ENCODE data around the gene CLEC4F. TPM values are rescaled to one million over a fixed set of nuclear protein-coding genes. Genes with fewer than 3 reads are reported as not detected.
"Not testable (repeated sequence)": the region's sequence is repeated elsewhere in the genome, so short reads cannot be mapped to it uniquely, and the experiment has no call there.

The CLEC4F gene
- total and polyA plus RNA-seq, 7 experiments from 2014 or later: 0.19 to 1.6 TPM; not detected in 5

- Mint-ChIP-seq H3K36me3 (peaks cover 0 to 7% (median 6%) of the 10 kb centered on the region in 5 donors), H3K27ac (no peak overlapping the region), H3K4me3 (no peak overlapping the region), H3K9me3 (peaks cover 0 to 7% (median 5%) of the 10 kb centered on the region in 11 donors), H3K4me1 (peaks cover 0 to 1% (median 0%) of the 10 kb centered on the region in 7 donors), H3K27me3 (peaks cover 0 to 8% (median 7%) of the 10 kb centered on the region in 5 donors)
- Histone ChIP-seq H3K36me3 (ENCODE audit: control insufficient read depth in 2 of 3, insufficient read depth in 3 of 3, low read length in 3 of 3) (no peaks in the 10 kb centered on the region), H3K4me3 (ENCODE audit: low read length) (no peak overlapping the region), H3K9me3 (ENCODE audit: control insufficient read depth in 2 of 3, low read length in 3 of 3) (no peaks in the 10 kb centered on the region), H3K27me3 (ENCODE audit: control insufficient read depth in 2 of 2, insufficient read depth in 2 of 2, low read length in 2 of 2) (no peaks in the 10 kb centered on the region), H3K4me1 (ENCODE audit: control insufficient read depth in 2 of 2, insufficient read depth in 2 of 2, low read length in 2 of 2) (no peaks in the 10 kb centered on the region), H3K27ac (ENCODE audit: low read depth, low read length) (no peak overlapping the region)
- ATAC-seq (no peak), DNase-seq (no peak)
- intact Hi-C loops (cut with micrococcal nuclease): no loop called here
- POLR2A ChIA-PET: no interaction called here
- CTCF ChIA-PET: no interaction called here
Observed at GRCh38 chr2:70801607-70802263, 18.7 kb downstream of the CLEC4F start.

DNA sequence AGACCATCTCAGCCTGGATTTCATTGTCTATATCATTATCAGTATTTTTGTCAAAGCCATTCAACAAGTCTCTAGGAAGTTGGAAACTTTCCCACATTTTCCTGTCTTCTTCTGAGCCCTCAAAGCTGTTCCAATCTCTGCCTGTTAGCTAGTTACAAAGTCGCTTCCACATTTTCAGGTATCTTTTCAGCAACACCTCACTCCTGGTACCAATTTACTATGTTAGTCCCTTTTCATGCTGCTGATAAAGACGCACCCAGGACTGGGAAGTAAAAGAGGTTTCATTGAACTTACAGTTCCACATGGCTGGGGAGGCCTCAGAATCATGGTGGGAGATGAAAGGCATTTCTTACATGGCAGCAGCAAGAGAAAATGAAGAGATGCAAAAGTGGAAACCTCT is 20.7 kb downstream of the CLEC4F start:
- POLR2A ChIA-PET: no interaction called here
- H3K9me3 ChIP-seq (ENCODE audit: control insufficient read depth in 2 of 3, low read length in 3 of 3): no peaks in the 10 kb centered on the region
- Mint-ChIP-seq H3K27ac (no peak overlapping the region), H3K27me3 (peaks cover 0 to 11% (median 6%) of the 10 kb centered on the region in 5 donors), H3K4me3 (no peak overlapping the region), H3K36me3 (peaks cover 0 to 7% (median 6%) of the 10 kb centered on the region in 5 donors), H3K4me1 (peaks cover 0 to 2% (median 0%) of the 10 kb centered on the region in 7 donors), H3K9me3 (peaks cover 0 to 7% (median 5%) of the 10 kb centered on the region in 11 donors)
- H3K27me3 ChIP-seq (ENCODE audit: control insufficient read depth in 2 of 2, insufficient read depth in 2 of 2, low read length in 2 of 2): no peaks in the 10 kb centered on the region
- H3K36me3 ChIP-seq (ENCODE audit: control insufficient read depth in 2 of 3, insufficient read depth in 3 of 3, low read length in 3 of 3): no peaks in the 10 kb centered on the region
- H3K27ac ChIP-seq (ENCODE audit: low read depth, low read length): no peak overlapping the region
- intact Hi-C loops (cut with micrococcal nuclease): no loop called here
- no peak overlapping the region for H3K4me3 ChIP-seq (ENCODE audit: low read length)
- ATAC-seq: no peak
- no peak for DNase-seq
- no peaks in the 10 kb centered on the region for H3K4me1 ChIP-seq (ENCODE audit: control insufficient read depth in 2 of 2, insufficient read depth in 2 of 2, low read length in 2 of 2)
- CTCF ChIA-PET: no interaction called here

DNA sequence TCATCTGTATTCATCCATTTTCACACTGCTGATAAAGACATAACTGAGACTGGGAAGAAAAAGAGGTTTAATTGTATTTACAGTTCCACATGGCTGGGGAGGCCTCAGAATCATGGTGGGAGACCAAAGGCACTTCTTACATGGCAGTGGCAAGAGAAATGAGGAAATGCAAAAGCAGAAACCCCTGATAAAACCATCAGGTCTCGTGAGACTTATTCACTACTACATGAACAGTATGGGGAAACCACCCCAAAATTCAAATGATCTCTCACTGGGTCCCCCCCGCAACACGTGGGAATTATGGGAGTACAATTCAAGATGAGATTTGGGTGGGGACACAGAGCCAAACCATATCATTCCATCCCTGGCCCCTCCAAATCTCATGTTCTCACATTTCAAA is 22.4 kb downstream of the CLEC4F start:
- H3K36me3 Mint-ChIP-seq; DNase-seq; H3K4me1 ChIP-seq (ENCODE audit: control insufficient read depth in 2 of 2, insufficient read depth in 2 of 2, low read length in 2 of 2); POLR2A ChIA-PET; H3K4me3 Mint-ChIP-seq; H3K27ac ChIP-seq (ENCODE audit: low read depth, low read length); H3K27ac Mint-ChIP-seq; H3K9me3 ChIP-seq (ENCODE audit: control insufficient read depth in 2 of 3, low read length in 3 of 3); H3K4me1 Mint-ChIP-seq; intact Hi-C loops (cut with micrococcal nuclease); H3K4me3 ChIP-seq (ENCODE audit: low read length); H3K9me3 Mint-ChIP-seq; H3K27me3 ChIP-seq (ENCODE audit: control insufficient read depth in 2 of 2, insufficient read depth in 2 of 2, low read length in 2 of 2); ATAC-seq; H3K36me3 ChIP-seq (ENCODE audit: control insufficient read depth in 2 of 3, insufficient read depth in 3 of 3, low read length in 3 of 3): not testable (repeated sequence)
- CTCF ChIA-PET: interaction anchor here (0.6 to 1.7 kb wide), 2 partner anchors 11 to 1855 kb away, joined by 3 read pairs; no protein-coding TSS in a partner anchor
- H3K27me3 Mint-ChIP-seq: peaks cover 5 to 21% (median 9%) of the 10 kb centered on the region in 5 donors

DNA sequence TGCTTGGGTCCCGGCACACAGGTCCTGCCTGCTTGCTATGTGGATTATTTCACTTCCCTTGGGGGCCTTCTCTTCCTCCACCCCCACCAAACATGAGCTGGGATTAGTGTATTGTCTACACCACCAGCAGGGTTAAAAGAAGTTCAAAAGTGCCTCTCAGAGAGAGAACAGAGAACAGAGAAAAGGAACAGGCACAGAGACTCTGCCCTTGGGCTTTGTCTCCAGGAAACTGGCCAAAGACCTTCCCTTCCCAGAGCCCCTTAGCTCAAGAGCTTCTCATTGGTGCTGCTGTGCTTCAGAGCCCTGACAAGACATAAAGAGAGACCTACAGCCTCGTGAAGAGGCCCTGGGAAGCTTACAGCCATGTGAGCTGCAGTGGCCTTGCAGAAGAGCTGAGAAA is 22.9 kb downstream of the CLEC4F start:
- Mint-ChIP-seq H3K4me1 (peaks cover 0 to 5% (median 0%) of the 10 kb centered on the region in 7 donors), H3K4me3 (no peak overlapping the region), H3K9me3 (peaks cover 0 to 7% (median 5%) of the 10 kb centered on the region in 11 donors), H3K36me3 (peaks cover 0 to 7% (median 6%) of the 10 kb centered on the region in 5 donors), H3K27me3 (peaks cover 8 to 21% (median 12%) of the 10 kb centered on the region in 5 donors), H3K27ac (no peak overlapping the region)
- Histone ChIP-seq H3K4me3 (ENCODE audit: low read length) (no peak overlapping the region), H3K36me3 (ENCODE audit: control insufficient read depth in 2 of 3, insufficient read depth in 3 of 3, low read length in 3 of 3) (no peaks in the 10 kb centered on the region), H3K4me1 (ENCODE audit: control insufficient read depth in 2 of 2, insufficient read depth in 2 of 2, low read length in 2 of 2) (no peaks in the 10 kb centered on the region), H3K27ac (ENCODE audit: low read depth, low read length) (no peak overlapping the region), H3K27me3 (ENCODE audit: control insufficient read depth in 2 of 2, insufficient read depth in 2 of 2, low read length in 2 of 2) (no peaks in the 10 kb centered on the region), H3K9me3 (ENCODE audit: control insufficient read depth in 2 of 3, low read length in 3 of 3) (no peaks in the 10 kb centered on the region)
- CTCF ChIA-PET: interaction anchor here (0.6 to 1.7 kb wide), 2 partner anchors 10 to 1854 kb away, joined by 3 read pairs; no protein-coding TSS in a partner anchor
- POLR2A ChIA-PET: no interaction called here
- ATAC-seq: no peak
- DNase-seq: no peak
- intact Hi-C loops (cut with micrococcal nuclease): no loop called here

DNA sequence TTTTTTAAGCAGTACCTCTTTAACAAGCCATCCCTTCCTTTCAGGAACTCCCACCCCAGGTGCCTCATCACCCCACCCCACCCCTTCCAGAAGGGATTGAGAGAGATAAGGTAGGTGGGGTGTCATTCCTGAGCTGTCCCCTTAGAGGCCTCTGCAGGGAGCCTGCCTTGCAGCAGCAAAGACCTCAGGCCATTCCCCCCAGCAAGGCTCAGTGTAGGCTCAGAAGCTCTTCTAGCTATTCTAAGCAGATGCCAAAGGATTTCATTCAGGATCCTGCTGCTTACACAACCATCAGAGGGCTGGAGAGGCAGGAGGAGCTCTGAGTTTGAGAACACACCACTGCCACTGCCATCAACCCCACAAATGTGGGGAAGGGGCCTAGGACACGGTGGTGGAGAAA is 24.1 kb downstream of the CLEC4F start:
- Histone ChIP-seq H3K27me3 (ENCODE audit: control insufficient read depth in 2 of 2, insufficient read depth in 2 of 2, low read length in 2 of 2) (no peaks in the 10 kb centered on the region), H3K4me3 (ENCODE audit: low read length) (no peak overlapping the region), H3K4me1 (ENCODE audit: control insufficient read depth in 2 of 2, insufficient read depth in 2 of 2, low read length in 2 of 2) (no peaks in the 10 kb centered on the region), H3K27ac (ENCODE audit: low read depth, low read length) (no peak overlapping the region), H3K36me3 (ENCODE audit: control insufficient read depth in 2 of 3, insufficient read depth in 3 of 3, low read length in 3 of 3) (no peaks in the 10 kb centered on the region), H3K9me3 (ENCODE audit: control insufficient read depth in 2 of 3, low read length in 3 of 3) (no peaks in the 10 kb centered on the region)
- ATAC-seq: no peak
- ChIA-PET CTCF (interaction anchor here (0.6 to 1.1 kb wide), 2 partner anchors 454 to 814 kb away, joined by 3 to 6 read pairs; no protein-coding TSS in a partner anchor), POLR2A (no interaction called here)
- Mint-ChIP-seq H3K4me3 (no peak overlapping the region), H3K36me3 (peaks cover 0 to 7% (median 6%) of the 10 kb centered on the region in 5 donors), H3K27me3 (peaks cover 17 to 31% (median 20%) of the 10 kb centered on the region in 5 donors), H3K4me1 (peaks cover 0 to 5% (median 0%) of the 10 kb centered on the region in 7 donors), H3K9me3 (peaks cover 0 to 7% (median 5%) of the 10 kb centered on the region in 11 donors), H3K27ac (no peak overlapping the region)
- intact Hi-C loops (cut with micrococcal nuclease): no loop called here
- DNase-seq: no peak

DNA sequence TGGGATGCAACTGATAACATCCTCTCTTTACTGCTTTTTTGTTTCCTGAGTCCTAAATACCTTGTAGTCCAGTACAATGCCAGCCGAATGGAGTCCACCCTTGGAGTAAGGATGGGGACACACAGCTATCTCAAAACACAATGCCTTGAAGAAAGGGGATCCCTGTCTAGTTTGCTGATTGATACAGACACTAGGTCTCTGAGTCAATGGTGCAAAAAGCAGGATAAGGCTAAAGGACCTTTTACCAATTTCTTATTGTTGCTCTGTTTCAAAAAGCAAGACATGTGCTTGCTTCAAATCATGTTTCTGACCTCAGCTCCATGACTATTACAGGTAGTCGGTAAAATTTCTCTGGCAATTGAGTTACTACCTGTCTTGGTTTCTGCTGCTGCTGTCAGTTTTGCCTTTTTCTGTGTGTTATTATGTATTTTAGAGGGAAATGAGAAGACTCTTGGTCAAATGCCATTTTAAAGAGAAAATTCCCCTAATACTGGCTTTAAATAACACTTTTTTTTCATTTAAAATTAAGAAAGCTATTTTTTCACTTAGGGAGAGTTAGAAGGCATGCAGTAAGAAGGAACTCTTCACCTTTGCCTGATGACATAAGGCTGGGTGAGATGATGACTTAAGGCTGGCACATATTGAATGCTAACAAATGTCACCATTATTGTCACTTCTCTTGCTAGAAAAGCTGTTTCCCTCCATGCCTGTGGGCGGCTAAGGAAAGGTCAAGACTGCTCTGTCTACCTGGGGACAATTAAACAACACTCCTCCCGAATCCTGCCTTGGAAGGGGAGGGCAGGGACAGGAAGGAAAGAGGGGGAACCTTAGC is 25.0 kb downstream of the CLEC4F start:
- H3K9me3 Mint-ChIP-seq: peaks cover 0 to 7% (median 5%) of the 10 kb centered on the region in 11 donors
- no peak for DNase-seq
- CTCF ChIA-PET: interaction anchor here (1.1 to 1.4 kb wide), 2 partner anchors 10 to 76 kb away, joined by 3 read pairs; no protein-coding TSS in a partner anchor

More for the DNA sequence above, 25.0 kb downstream of the CLEC4F start:
- H3K27ac ChIP-seq (ENCODE audit: low read depth, low read length): no peak overlapping the region
- intact Hi-C loops (cut with micrococcal nuclease): no loop called here
- no peaks in the 10 kb centered on the region for H3K27me3 ChIP-seq (ENCODE audit: control insufficient read depth in 2 of 2, insufficient read depth in 2 of 2, low read length in 2 of 2)
- H3K4me3 ChIP-seq (ENCODE audit: low read length): no peak overlapping the region
- peaks cover 0 to 10% (median 0%) of the 10 kb centered on the region in 7 donors for H3K4me1 Mint-ChIP-seq
- peaks cover 0 to 7% (median 6%) of the 10 kb centered on the region in 5 donors for H3K36me3 Mint-ChIP-seq
- no peaks in the 10 kb centered on the region for H3K36me3 ChIP-seq (ENCODE audit: control insufficient read depth in 2 of 3, insufficient read depth in 3 of 3, low read length in 3 of 3)
- no peaks in the 10 kb centered on the region for H3K9me3 ChIP-seq (ENCODE audit: control insufficient read depth in 2 of 3, low read length in 3 of 3)
- H3K4me3 Mint-ChIP-seq: no peak overlapping the region
- H3K27ac Mint-ChIP-seq: no peak overlapping the region
- ATAC-seq: no peak
- H3K27me3 Mint-ChIP-seq: peaks cover 22 to 36% (median 25%) of the 10 kb centered on the region in 5 donors
- POLR2A ChIA-PET: no interaction called here
- no peaks in the 10 kb centered on the region for H3K4me1 ChIP-seq (ENCODE audit: control insufficient read depth in 2 of 2, insufficient read depth in 2 of 2, low read length in 2 of 2)

Data from naive thymus-derived CD4-positive, alpha-beta T cell (primary cell).